Measurements from ENCODE around the gene SEMA5A.

- TF ChIP-seq POLR2AphosphoS5 (IDR thresholded peaks at IDR 0.05), result no peak
- TF ChIP-seq POLR2A (IDR thresholded peaks at IDR 0.05), result no peak
- no peak for TF ChIP-seq CTCF (IDR thresholded peaks at IDR 0.05)
Measured at GRCh38 chr5:9115093-9115492, 430.8 kb downstream of the SEMA5A start.

All from breast epithelium (tissue), 3 donors.